HG03469 (cell line): Measurements from ENCODE around the gene ANKHD1.

ENCODE experiments used
- ATAC-seq: cut with Tn5 transposase; IDR thresholded peaks from one replicate; pipeline ENCODE4 v1.9.1; 2021; ENCODE audit warnings: mild to moderate bottlenecking, moderate library complexity, moderate number of reproducible peaks; ENCODE audit not compliant: unreplicated experiment

The ANKHD1 gene

GRCh38 chr5:140372971-140373487 is 28.6 kb upstream of the ANKHD1 start:
- no peak for ATAC-seq

GRCh38 chr5:140381351-140381750 is 20.3 kb upstream of the ANKHD1 start:
- ATAC-seq = no peak

DNA sequence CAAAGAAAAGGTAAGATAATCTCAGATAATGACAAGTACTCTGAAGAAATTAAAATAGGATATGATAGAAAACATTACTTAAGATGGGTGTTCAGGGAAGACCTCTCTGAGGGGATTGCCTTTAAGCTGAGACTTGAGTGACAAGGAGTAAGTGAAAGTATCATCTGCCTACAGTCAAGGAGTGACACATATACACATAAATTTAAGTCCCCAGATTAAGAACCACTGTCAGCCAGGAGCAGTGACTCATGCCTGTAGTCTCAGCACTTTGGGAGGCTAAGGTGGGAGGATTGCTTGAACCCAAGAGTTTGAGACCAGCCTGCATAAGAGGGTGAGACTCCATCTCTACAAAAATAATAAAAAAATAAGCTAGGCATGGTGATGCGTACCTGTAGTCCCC is 19.7 kb upstream of the ANKHD1 start:
- no peak for ATAC-seq

- ATAC-seq = no peak
Observed at GRCh38 chr5:140382866-140383265, 18.8 kb upstream of the ANKHD1 start.

- ATAC-seq = no peak
Observed at GRCh38 chr5:140383300-140383699, 18.3 kb upstream of the ANKHD1 start.

DNA sequence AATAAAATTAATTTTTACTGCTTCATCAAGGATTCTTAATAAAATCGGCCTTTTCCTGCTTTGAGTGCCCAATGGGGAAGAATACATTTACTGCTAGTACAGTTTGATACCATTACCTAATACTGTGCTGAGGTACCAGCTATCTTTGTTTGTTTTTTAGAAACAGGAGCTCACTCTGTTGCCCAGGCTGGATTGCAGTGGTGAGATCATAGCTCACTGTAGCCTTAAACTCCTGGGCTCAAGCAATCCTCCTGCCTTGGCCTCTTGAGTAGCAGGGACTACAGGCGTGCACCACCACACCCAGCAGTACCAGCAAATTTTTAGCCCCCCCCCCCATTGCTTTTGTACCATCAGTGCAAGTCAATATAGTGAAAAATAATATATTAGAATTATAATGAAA is 13.6 kb upstream of the ANKHD1 start:
- ATAC-seq = no peak

- ATAC-seq = no peak
Observed at GRCh38 chr5:140391312-140391711, 10.3 kb upstream of the ANKHD1 start.

- no peak for ATAC-seq
Observed at GRCh38 chr5:140391732-140392131, 9.9 kb upstream of the ANKHD1 start.

- ATAC-seq = no peak
Observed at GRCh38 chr5:140393738-140394137, 7.9 kb upstream of the ANKHD1 start.

- ATAC-seq = no peak
Observed at GRCh38 chr5:140398379-140398811, 3.2 kb upstream of the ANKHD1 start.

DNA sequence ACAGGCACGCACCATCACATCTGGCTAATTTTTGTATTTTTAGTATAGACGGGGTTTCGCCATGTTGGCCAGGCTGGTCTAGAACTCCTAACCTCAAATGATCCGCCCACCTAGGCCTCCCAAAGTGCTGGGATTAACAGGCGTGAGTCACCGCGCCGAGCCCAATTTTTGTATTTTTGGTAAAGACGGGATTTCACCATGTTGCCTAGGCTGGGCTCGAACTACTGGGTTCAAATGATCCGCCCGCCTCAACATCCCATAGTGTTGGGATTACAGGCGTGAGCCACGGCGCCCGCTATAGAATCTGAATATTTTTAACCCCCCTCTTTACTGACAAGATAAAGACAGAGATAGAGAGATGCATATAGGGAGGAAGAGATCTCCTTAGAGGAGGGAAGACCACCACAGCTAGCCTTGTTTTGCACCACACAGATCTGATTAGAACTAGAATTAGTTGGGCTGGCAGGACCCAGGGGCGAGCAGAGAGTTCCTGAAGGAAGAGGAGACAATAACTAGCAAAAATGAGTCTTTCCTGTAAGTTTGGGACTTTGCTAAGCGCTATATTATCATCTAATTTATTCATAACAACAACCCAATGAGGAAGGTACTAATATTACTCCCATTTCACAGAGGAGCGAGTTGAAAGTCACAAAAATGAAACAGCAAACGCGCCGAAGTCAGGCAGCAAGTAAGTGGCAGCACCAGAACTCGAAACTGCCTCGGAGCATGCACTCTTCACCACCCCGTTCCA is 1.5 kb upstream of the ANKHD1 start:
- no peak for ATAC-seq

- peak; percentile 48 for ATAC-seq
Observed at GRCh38 chr5:140400730-140401361, 787 bp upstream of the ANKHD1 start.

- ATAC-seq = no peak
Observed at GRCh38 chr5:140402258-140403074, 833 bp downstream of the ANKHD1 start.

DNA sequence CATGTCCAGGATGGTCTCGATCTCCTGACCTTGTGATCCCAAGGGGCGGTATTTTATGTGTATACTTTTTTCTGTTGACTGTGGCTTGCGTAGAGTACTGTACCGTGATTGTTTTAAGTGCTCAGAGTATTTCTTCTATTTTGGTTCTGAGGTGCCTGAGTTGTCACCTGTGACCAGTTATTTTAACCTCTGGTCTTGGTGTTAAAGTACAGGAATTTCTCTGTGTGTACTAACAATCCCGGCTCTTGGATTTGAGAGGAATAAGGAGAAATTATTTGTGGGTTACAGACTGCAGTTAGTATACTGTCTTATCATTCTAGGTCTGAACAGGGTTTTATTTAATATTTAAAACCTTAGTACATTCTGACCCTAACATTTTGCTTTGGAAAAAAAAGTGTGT is 2.0 kb downstream of the ANKHD1 start:
- ATAC-seq = no peak

GRCh38 chr5:140408750-140409241 is 7.2 kb downstream of the ANKHD1 start:
- ATAC-seq = no peak

GRCh38 chr5:140413230-140413629 is 11.6 kb downstream of the ANKHD1 start:
- no peak for ATAC-seq

DNA sequence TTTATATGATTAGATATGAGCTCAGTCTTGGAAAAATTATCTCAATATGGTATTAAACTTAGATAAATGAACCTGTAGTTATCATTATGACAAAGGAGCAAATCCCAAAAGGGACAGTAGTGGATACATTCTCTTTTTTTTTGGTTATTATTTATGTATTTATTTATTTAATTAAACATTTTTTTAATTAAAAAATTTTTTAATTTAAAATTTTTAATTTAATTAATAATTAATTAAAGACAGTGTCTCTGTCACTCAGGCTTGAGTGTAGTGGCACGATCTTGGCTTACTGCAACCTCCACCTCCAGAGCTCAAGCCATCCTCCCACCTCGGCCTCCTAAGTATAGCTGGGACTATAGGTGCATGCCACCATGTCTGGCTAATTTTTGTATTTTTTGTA is 15.6 kb downstream of the ANKHD1 start:
- no peak for ATAC-seq

DNA sequence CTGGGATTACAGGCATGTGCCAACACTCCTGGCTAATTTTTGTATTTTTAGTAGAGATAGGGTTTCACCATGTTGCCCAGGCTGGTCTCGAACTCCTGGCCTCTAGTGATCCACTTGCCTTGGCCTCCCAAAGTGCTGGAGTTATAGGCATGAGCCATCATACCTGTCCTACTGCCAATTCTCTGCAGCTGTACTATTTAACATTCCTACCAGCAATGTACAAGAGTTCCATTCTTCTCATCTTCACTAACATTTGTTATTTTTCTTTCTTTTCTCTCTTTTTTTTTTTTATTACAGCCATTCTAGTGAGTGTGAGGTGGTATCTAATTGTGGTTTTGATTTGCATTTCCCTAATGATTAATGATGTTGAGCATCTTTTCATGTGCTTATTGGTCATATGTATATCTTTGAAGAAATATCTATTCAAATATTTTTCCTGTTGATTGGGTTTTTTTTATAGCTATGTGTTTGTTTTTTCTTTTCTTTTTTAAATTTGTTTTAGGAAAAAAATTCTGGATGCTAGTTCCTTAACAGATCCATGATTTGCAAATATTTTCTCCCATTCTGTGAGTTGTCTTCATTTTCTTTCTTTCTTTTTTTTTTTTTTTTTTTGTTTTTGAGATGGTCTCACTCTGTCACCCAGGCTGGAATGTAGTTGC is 17.4 kb downstream of the ANKHD1 start:
- no peak for ATAC-seq

DNA sequence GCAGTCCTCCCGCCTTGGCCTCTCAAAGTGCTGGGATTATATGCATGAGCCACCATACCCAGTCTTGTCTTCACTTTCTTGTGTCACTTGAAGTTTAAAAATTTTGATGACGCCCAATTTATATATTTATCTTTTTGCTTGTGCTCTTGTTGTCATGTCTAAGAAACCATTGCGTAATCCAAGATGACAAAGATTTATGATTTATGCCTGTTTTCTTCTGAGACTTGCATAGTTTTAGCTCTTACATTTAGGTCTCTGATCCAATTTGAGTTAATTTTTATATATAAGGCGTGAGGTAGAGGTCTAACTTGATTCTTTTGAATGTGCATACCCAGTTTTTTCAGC is 18.6 kb downstream of the ANKHD1 start:
- ATAC-seq = no peak

DNA sequence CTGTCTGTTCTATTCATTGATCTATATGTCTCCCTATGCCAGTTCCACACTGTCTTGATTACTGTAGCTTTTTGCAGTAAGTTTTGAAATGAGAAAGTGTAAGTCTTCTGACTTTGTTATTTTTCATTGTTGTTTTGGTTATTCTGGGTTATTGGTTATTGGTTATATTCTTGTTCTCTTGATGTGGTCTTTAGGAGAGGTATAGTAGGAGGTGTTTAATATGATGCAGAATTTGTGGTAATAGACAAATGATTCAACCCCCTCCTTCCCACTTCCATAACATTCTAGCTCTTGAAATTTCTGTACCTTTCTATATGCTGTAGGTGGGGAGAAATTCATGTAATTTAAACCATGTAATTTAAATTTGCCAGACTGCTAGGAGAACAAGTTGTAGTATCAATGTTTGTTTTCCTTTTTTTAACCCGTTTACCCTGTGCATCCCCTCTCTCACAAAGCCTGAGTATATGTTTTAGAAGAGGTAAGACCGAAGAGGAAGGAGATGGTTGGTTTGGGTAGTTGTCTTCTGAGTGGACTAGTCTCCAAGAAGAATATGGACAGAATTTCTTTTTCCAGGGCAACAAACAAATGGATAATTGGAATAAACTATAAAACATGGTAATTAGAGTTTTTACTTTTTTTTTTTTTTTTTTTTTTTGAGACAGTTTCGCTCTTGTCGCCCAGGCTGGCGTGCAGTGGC is 19.2 kb downstream of the ANKHD1 start:
- ATAC-seq = no peak
